Right renal pelvis (tissue), 4 donors: ENCODE measurements around the gene METTL25B. TPM values are rescaled to one million over a fixed set of nuclear protein-coding genes. Genes with fewer than 3 reads are reported as not detected.
"Not testable (repeated sequence)": the region's sequence is repeated elsewhere in the genome, so short reads cannot be mapped to it uniquely, and the experiment has no call there.

Experiments used
- DNase-seq, 4 donors: peaks; one replicate each; pipeline ENCODE4 v3.0.0-alpha.2; 2013; ENCODE audit warnings: low read depth in 4 of 4, low spot score in 3 of 4, missing footprints in 1 of 4
- polyA plus RNA-seq, 4 donors: library from polyadenylated mRNA; unstranded; fragments of 120-200 nt; gene quantifications; one replicate each; pipeline ENCODE4 v1.2.1, GENCODE V29; 2013; ENCODE audit not compliant: insufficient read length in 4 of 4

METTL25B gene
- polyA plus RNA-seq, 4 donors: 29.9 to 36.6 (median 34.6) TPM

- peak in 1 of 4 donors; percentile 78 for DNase-seq
Measured at GRCh38 chr1:156746728-156747631, 18.7 kb downstream of the METTL25B start.

- DNase-seq: no peak
Measured at GRCh38 chr1:156747742-156748669, 19.7 kb downstream of the METTL25B start.

GRCh38 chr1:156748670-156749418 is 20.6 kb downstream of the METTL25B start:
- DNase-seq: no peak

- no peak for DNase-seq
Measured at GRCh38 chr1:156749419-156750118, 21.3 kb downstream of the METTL25B start.

- DNase-seq: no peak
Measured at GRCh38 chr1:156750191-156750672, 22.0 kb downstream of the METTL25B start.

GRCh38 chr1:156750711-156751450 is 22.6 kb downstream of the METTL25B start:
- no peak for DNase-seq

GRCh38 chr1:156751451-156751756 is 23.1 kb downstream of the METTL25B start, which contains the start of gene HDGF:
HDGF (minus strand) TSS chr1:156751675; CDS start chr1:156751429, 246 bp downstream.
- no peak for DNase-seq

GRCh38 chr1:156751757-156752481 is 23.6 kb downstream of the METTL25B start:
- DNase-seq: peak; percentile 90 to 95 (median 92)

- DNase-seq: no peak
Measured at GRCh38 chr1:156752843-156753482, 24.7 kb downstream of the METTL25B start.

- no peak for DNase-seq
Measured at GRCh38 chr1:156754219-156754618, 25.9 kb downstream of the METTL25B start.

GRCh38 chr1:156755527-156755950 is 27.3 kb downstream of the METTL25B start:
- no peak for DNase-seq

GRCh38 chr1:156756355-156756754 is 28.1 kb downstream of the METTL25B start:
- DNase-seq: no peak

- DNase-seq: not testable (repeated sequence)
Measured at GRCh38 chr1:156757572-156758253, 29.4 kb downstream of the METTL25B start.

GRCh38 chr1:156760092-156760795 is 32.0 kb downstream of the METTL25B start:
- DNase-seq: no peak

- no peak for DNase-seq
Measured at GRCh38 chr1:156760796-156761104, 32.5 kb downstream of the METTL25B start.

GRCh38 chr1:156765136-156765535 is 36.9 kb downstream of the METTL25B start:
- not testable (repeated sequence) for DNase-seq

- no peak for DNase-seq
Measured at GRCh38 chr1:156765666-156766065, 37.4 kb downstream of the METTL25B start.
